ENCODE data around the gene PLEK. TPM values are rescaled to one million over a fixed set of nuclear protein-coding genes. Genes with fewer than 3 reads are reported as not detected.

PLEK gene
- total RNA-seq, 1 experiment from 2014 or later: 0.13 TPM

DNA sequence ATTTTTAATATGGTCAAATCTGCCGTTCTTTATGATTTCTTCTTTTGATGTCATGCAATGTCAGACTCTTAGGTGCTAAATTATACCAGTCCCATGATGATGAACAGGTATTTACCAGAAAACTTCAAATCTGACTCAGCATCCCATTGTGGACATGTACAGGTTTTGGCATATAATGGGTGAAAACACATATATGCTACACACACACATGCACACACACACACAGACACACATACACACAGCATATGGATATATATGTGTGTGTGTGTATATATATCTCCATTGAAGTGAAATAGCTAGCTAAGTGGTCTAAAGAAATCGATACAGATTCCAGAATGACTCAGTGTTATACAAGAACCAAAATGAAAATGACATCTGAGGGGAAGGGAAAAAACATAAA lies 7.4 kb downstream of the PLEK start:
- ATAC-seq (no peak), DNase-seq (ENCODE audit: low read depth, low spot score) (no peak)
- no peak for TF ChIP-seq SIN3A (IDR thresholded peaks at IDR 0.05; ENCODE audit: borderline replicate concordance, insufficient read depth, low read depth, low read length)
- TF ChIP-seq POLR2AphosphoS5 (IDR thresholded peaks at IDR 0.05; ENCODE audit: low read depth, low read length): no peak
- no peak for TF ChIP-seq TCF7L2 (IDR thresholded peaks at IDR 0.05; ENCODE audit: low read depth, low read length)
- TF ChIP-seq, protein P1, sequence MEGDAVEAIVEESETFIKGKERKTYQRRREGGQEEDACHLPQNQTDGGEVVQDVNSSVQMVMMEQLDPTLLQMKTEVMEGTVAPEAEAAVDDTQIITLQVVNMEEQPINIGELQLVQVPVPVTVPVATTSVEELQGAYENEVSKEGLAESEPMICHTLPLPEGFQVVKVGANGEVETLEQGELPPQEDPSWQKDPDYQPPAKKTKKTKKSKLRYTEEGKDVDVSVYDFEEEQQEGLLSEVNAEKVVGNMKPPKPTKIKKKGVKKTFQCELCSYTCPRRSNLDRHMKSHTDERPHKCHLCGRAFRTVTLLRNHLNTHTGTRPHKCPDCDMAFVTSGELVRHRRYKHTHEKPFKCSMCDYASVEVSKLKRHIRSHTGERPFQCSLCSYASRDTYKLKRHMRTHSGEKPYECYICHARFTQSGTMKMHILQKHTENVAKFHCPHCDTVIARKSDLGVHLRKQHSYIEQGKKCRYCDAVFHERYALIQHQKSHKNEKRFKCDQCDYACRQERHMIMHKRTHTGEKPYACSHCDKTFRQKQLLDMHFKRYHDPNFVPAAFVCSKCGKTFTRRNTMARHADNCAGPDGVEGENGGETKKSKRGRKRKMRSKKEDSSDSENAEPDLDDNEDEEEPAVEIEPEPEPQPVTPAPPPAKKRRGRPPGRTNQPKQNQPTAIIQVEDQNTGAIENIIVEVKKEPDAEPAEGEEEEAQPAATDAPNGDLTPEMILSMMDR (IDR thresholded peaks at IDR 0.05): no peak
- TF ChIP-seq, protein P2, sequence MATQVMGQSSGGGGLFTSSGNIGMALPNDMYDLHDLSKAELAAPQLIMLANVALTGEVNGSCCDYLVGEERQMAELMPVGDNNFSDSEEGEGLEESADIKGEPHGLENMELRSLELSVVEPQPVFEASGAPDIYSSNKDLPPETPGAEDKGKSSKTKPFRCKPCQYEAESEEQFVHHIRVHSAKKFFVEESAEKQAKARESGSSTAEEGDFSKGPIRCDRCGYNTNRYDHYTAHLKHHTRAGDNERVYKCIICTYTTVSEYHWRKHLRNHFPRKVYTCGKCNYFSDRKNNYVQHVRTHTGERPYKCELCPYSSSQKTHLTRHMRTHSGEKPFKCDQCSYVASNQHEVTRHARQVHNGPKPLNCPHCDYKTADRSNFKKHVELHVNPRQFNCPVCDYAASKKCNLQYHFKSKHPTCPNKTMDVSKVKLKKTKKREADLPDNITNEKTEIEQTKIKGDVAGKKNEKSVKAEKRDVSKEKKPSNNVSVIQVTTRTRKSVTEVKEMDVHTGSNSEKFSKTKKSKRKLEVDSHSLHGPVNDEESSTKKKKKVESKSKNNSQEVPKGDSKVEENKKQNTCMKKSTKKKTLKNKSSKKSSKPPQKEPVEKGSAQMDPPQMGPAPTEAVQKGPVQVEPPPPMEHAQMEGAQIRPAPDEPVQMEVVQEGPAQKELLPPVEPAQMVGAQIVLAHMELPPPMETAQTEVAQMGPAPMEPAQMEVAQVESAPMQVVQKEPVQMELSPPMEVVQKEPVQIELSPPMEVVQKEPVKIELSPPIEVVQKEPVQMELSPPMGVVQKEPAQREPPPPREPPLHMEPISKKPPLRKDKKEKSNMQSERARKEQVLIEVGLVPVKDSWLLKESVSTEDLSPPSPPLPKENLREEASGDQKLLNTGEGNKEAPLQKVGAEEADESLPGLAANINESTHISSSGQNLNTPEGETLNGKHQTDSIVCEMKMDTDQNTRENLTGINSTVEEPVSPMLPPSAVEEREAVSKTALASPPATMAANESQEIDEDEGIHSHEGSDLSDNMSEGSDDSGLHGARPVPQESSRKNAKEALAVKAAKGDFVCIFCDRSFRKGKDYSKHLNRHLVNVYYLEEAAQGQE (IDR thresholded peaks at IDR 0.05; ENCODE audit: insufficient read depth in 1 of 2, low read depth in 2 of 2, low read length in 1 of 2): no peak
- H3K27me3 ChIP-seq (ENCODE audit: control insufficient read depth, insufficient read depth, low read length): no peaks in the 10 kb centered on the region
- in situ Hi-C loops (cut with HindIII; ENCODE audit: low pct_unique_long_range_greater_than_20kb, low sequenced_read_pairs) (no loop called here), intact Hi-C loops (cut with micrococcal nuclease; ENCODE audit: unreplicated experiment) (no loop called here)
- H3K4me3 ChIP-seq (ENCODE audit: low read depth in 2 of 2, low read length in 2 of 2): no peak overlapping the region
- ChIA-PET CTCF (no interaction called here), POLR2A (no interaction called here)
- no peaks in the 10 kb centered on the region for H3K4me1 ChIP-seq (ENCODE audit: control insufficient read depth, insufficient read depth, low read length)
- no peak overlapping the region for H3K27ac ChIP-seq (ENCODE audit: low read length)
- H3K9me3 ChIP-seq (ENCODE audit: control insufficient read depth, insufficient read depth, low read depth, low read length): no peaks in the 10 kb centered on the region
- no peaks in the 10 kb centered on the region for H3K36me3 ChIP-seq (ENCODE audit: control insufficient read depth, insufficient read depth, low read length)
- no TSS peak for BruUV-seq (replicated peaks)

DNA sequence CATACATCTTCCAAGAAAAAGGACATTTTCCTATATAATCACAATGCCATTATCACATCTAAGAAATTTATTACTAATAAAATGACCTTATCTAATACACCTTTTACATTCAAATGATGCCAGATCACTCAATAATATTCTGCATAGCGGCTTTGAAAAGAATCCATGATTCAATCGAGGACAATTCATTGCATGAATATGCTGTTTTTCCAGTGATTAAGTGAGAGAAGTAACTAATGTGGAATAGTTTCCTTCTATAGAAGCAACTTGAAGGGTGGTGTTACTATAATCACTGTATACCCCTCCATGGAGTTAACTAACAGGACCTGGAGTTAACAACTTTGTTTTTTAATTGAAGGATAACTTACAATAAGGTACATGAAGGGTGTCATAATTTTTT lies 9.1 kb downstream of the PLEK start:
- in situ Hi-C loops (cut with HindIII; ENCODE audit: low pct_unique_long_range_greater_than_20kb, low sequenced_read_pairs): no loop called here
- peaks cover 3% of the 10 kb centered on the region; the same call in 1 of the 2 replicates for H3K27me3 ChIP-seq (ENCODE audit: control insufficient read depth, insufficient read depth, low read length)
- no peaks in the 10 kb centered on the region for H3K9me3 ChIP-seq (ENCODE audit: control insufficient read depth, insufficient read depth, low read depth, low read length)
- no TSS peak for BruUV-seq (replicated peaks)
- TF ChIP-seq, protein P2 (IDR thresholded peaks at IDR 0.05; ENCODE audit: insufficient read depth in 1 of 2, low read depth in 2 of 2, low read length in 1 of 2): no peak
- TF ChIP-seq POLR2AphosphoS5 (IDR thresholded peaks at IDR 0.05; ENCODE audit: low read depth, low read length) (no peak), SIN3A (IDR thresholded peaks at IDR 0.05; ENCODE audit: borderline replicate concordance, insufficient read depth, low read depth, low read length) (no peak), TCF7L2 (IDR thresholded peaks at IDR 0.05; ENCODE audit: low read depth, low read length) (no peak)
- TF ChIP-seq, protein P1 (IDR thresholded peaks at IDR 0.05): no peak
- intact Hi-C loops (cut with micrococcal nuclease; ENCODE audit: unreplicated experiment): no loop called here
- no peak overlapping the region for H3K4me3 ChIP-seq (ENCODE audit: low read depth in 2 of 2, low read length in 2 of 2)
- no peaks in the 10 kb centered on the region for H3K36me3 ChIP-seq (ENCODE audit: control insufficient read depth, insufficient read depth, low read length)
- H3K4me1 ChIP-seq (ENCODE audit: control insufficient read depth, insufficient read depth, low read length): no peaks in the 10 kb centered on the region
- DNase-seq (ENCODE audit: low read depth, low spot score): no peak
- CTCF ChIA-PET: no interaction called here
- POLR2A ChIA-PET: no interaction called here
- no peak for ATAC-seq
- H3K27ac ChIP-seq (ENCODE audit: low read length): no peak overlapping the region
